ENCODE measurements around the gene DAO. TPM values are rescaled to one million over a fixed set of nuclear protein-coding genes. Genes with fewer than 3 reads are reported as not detected.

DAO gene
- total RNA-seq, 2 experiments from 2014 or later, result not detected

- BruUV-seq (replicated peaks), result no TSS peak
- Histone ChIP-seq H2AFZ (ENCODE audit: low read length) (no peak overlapping the region), H4K20me1 (ENCODE audit: insufficient read depth, low read length) (no peaks in the 10 kb centered on the region), H3K4me3 (ENCODE audit: low read depth, low read length, poor library complexity, severe bottlenecking) (no peak overlapping the region), H3K79me2 (ENCODE audit: insufficient read depth, low read depth, low read length) (no peaks in the 10 kb centered on the region), H3K27ac (ENCODE audit: low read depth, low read length, poor library complexity, severe bottlenecking) (no peak overlapping the region), H3K36me3 (ENCODE audit: insufficient read depth, low read length) (no peaks in the 10 kb centered on the region), H3K4me2 (ENCODE audit: low read length) (no peak overlapping the region), H3K9me3 (ENCODE audit: low read length) (no peaks in the 10 kb centered on the region), H3K9me2 (ENCODE audit: insufficient read depth, low read length) (no peaks in the 10 kb centered on the region), H3K4me1 (ENCODE audit: insufficient read depth, low read length, poor library complexity, severe bottlenecking) (peaks cover 5% of the 10 kb centered on the region)
- TF ChIP-seq, protein P1, sequence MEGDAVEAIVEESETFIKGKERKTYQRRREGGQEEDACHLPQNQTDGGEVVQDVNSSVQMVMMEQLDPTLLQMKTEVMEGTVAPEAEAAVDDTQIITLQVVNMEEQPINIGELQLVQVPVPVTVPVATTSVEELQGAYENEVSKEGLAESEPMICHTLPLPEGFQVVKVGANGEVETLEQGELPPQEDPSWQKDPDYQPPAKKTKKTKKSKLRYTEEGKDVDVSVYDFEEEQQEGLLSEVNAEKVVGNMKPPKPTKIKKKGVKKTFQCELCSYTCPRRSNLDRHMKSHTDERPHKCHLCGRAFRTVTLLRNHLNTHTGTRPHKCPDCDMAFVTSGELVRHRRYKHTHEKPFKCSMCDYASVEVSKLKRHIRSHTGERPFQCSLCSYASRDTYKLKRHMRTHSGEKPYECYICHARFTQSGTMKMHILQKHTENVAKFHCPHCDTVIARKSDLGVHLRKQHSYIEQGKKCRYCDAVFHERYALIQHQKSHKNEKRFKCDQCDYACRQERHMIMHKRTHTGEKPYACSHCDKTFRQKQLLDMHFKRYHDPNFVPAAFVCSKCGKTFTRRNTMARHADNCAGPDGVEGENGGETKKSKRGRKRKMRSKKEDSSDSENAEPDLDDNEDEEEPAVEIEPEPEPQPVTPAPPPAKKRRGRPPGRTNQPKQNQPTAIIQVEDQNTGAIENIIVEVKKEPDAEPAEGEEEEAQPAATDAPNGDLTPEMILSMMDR (conservative IDR thresholded peaks at IDR 0.05; ENCODE audit: low read length), result no peak
- no peak for TF ChIP-seq EZH2phosphoT487 (IDR thresholded peaks at IDR 0.05; ENCODE audit: borderline replicate concordance, low read depth, low read length)
- intact Hi-C loops (cut with micrococcal nuclease; ENCODE audit: unreplicated experiment), result no loop called here
- ChIA-PET POLR2A (interaction anchor here (0.6 to 1.3 kb wide), 2 partner anchors 18 to 224 kb away, joined by 3 read pairs; no protein-coding TSS in a partner anchor), CTCF (ENCODE audit: unreplicated experiment) (no interaction called here)
- no peak for DNase-seq (ENCODE audit: low spot score)
Measured at GRCh38 chr12:108875682-108876361, 4.1 kb upstream of the DAO start.

DNA sequence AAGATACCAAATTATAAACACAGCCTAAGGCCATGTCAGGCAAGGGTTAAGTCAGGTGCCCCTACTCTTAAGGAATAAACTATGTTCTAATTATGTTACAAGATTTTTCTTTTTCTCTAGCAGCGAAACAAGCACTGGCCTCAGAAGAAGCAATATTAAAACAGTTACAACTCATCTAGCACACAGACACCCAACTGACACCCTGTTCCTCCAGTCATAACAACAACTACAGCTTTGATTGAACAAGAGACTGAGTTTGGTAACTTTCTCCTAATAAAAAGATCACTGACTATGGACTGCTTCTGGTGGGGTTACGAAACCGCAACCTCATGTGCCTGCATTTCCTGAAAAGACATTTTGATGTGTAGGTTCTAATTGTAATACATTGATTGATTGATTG is 3.3 kb upstream of the DAO start:
- Histone ChIP-seq H3K9me3 (ENCODE audit: low read length) (no peaks in the 10 kb centered on the region), H3K36me3 (ENCODE audit: insufficient read depth, low read length) (no peaks in the 10 kb centered on the region), H2AFZ (ENCODE audit: low read length) (no peak overlapping the region), H3K79me2 (ENCODE audit: insufficient read depth, low read depth, low read length) (no peaks in the 10 kb centered on the region), H4K20me1 (ENCODE audit: insufficient read depth, low read length) (no peaks in the 10 kb centered on the region), H3K4me1 (ENCODE audit: insufficient read depth, low read length, poor library complexity, severe bottlenecking) (peaks cover 5% of the 10 kb centered on the region), H3K27ac (ENCODE audit: low read depth, low read length, poor library complexity, severe bottlenecking) (no peak overlapping the region), H3K9me2 (ENCODE audit: insufficient read depth, low read length) (no peaks in the 10 kb centered on the region), H3K4me2 (ENCODE audit: low read length) (no peak overlapping the region), H3K4me3 (ENCODE audit: low read depth, low read length, poor library complexity, severe bottlenecking) (no peak overlapping the region)
- intact Hi-C loops (cut with micrococcal nuclease; ENCODE audit: unreplicated experiment), result no loop called here
- CTCF ChIA-PET (ENCODE audit: unreplicated experiment), result no interaction called here
- no peak for TF ChIP-seq EZH2phosphoT487 (IDR thresholded peaks at IDR 0.05; ENCODE audit: borderline replicate concordance, low read depth, low read length)
- TF ChIP-seq, protein P1 (conservative IDR thresholded peaks at IDR 0.05; ENCODE audit: low read length), result no peak
- POLR2A ChIA-PET, result interaction anchor here (0.8 kb wide), 1 partner anchor 9 kb away, joined by 3 read pairs; no protein-coding TSS in a partner anchor
- DNase-seq (ENCODE audit: low spot score), result no peak
- no TSS peak for BruUV-seq (replicated peaks)

- Histone ChIP-seq H3K36me3 (ENCODE audit: insufficient read depth, low read length) (no peaks in the 10 kb centered on the region), H3K9me2 (ENCODE audit: insufficient read depth, low read length) (no peaks in the 10 kb centered on the region), H3K4me1 (ENCODE audit: insufficient read depth, low read length, poor library complexity, severe bottlenecking) (no peaks in the 10 kb centered on the region), H2AFZ (ENCODE audit: low read length) (no peak overlapping the region), H3K9me3 (ENCODE audit: low read length) (no peaks in the 10 kb centered on the region), H3K4me3 (ENCODE audit: low read depth, low read length, poor library complexity, severe bottlenecking) (no peak overlapping the region), H4K20me1 (ENCODE audit: insufficient read depth, low read length) (no peaks in the 10 kb centered on the region), H3K79me2 (ENCODE audit: insufficient read depth, low read depth, low read length) (no peaks in the 10 kb centered on the region), H3K4me2 (ENCODE audit: low read length) (no peak overlapping the region), H3K27ac (ENCODE audit: low read depth, low read length, poor library complexity, severe bottlenecking) (no peak overlapping the region)
- ChIA-PET CTCF (ENCODE audit: unreplicated experiment) (no interaction called here), POLR2A (interaction anchor here (0.6 to 1.4 kb wide), 2 partner anchors 23 to 81 kb away, joined by 3 to 6 read pairs; no protein-coding TSS in a partner anchor)
- intact Hi-C loops (cut with micrococcal nuclease; ENCODE audit: unreplicated experiment), result no loop called here
- DNase-seq (ENCODE audit: low spot score), result no peak
- TF ChIP-seq EZH2phosphoT487 (IDR thresholded peaks at IDR 0.05; ENCODE audit: borderline replicate concordance, low read depth, low read length), result no peak
- TF ChIP-seq, protein P1 (conservative IDR thresholded peaks at IDR 0.05; ENCODE audit: low read length), result no peak
- BruUV-seq (replicated peaks), result no TSS peak
Measured at GRCh38 chr12:108881953-108882352, 2.1 kb downstream of the DAO start.
